HCT116 (cell line): ENCODE results near the gene LRIF1. TPM values are rescaled to one million over a fixed set of nuclear protein-coding genes. Genes with fewer than 3 reads are reported as not detected.

Source experiments
- ATAC-seq: fragments of 200-7000 bp; cut with Tn5 transposase; 2 replicates; pipeline ENCODE4 v1.9.1; 2020; ENCODE audit warnings: mild to moderate bottlenecking, moderate library complexity
- BruUV-seq: library from RNA; stranded (reverse); fragments of 400-500 nt; replicated peaks from 2 replicates; lab custom pipeline; 2021; lab: Mats Ljungman, UMichigan
- CTCF ChIA-PET: fragments of 300-600 bp; sonication (Branson Sonifier 250); formaldehyde crosslinking; loops from one replicate; lab custom pipeline; 2021; ENCODE audit warnings: antibody characterized with exemption; lab: Charles Lee
- POLR2A ChIA-PET: fragments of 300-600, 350-600 bp; sonication (Branson Sonifier 250); formaldehyde crosslinking; loops from one replicate; lab custom pipeline; 2021; ENCODE audit warnings: antibody characterized with exemption; lab: Charles Lee
- RAD21 ChIA-PET, 2 experiments: fragments of 300-600 bp; sonication (Branson Sonifier 250); formaldehyde crosslinking; loops; one replicate each; lab custom pipeline; 2023; ENCODE audit warnings: low total read pairs in 2 of 2; ENCODE audit not compliant: uncharacterized antibody in 2 of 2, unreplicated experiment in 2 of 2, low non-redundant PET in 1 of 2; lab: Charles Lee
- DNase-seq: peaks from one replicate; pipeline ENCODE4 v3.0.0-alpha.2; 2010; ENCODE audit warnings: low read depth, low spot score
- H2AFZ ChIP-seq: fragments of 200-600 bp; shearing (Covaris generic), sonication (generic); 2 replicates; pipeline ENCODE4 v1.6.1; 2017; ENCODE audit warnings: low read depth, mixed run types, mixed read lengths, antibody characterized with exemption, low read length; ENCODE audit not compliant: poor library complexity, severe bottlenecking
- H3K27ac ChIP-seq: 2 replicates; pipeline ENCODE4 v1.5.1; 2012; ENCODE audit warnings: low read depth, low read length
- H3K27me3 ChIP-seq: fragments of 200-600 bp; sonication (generic); 2 replicates; pipeline ENCODE4 v1.6.1; 2016; ENCODE audit warnings: mixed run types, low read length, mixed read lengths; ENCODE audit not compliant: insufficient read depth
- H3K36me3 ChIP-seq, 2 experiments: fragments of 200-500 bp in 1 of 2; fragments of 200-600 bp in 1 of 2; sonication (Bioruptor generic) in 1 of 2; sonication (generic) in 1 of 2; 2 replicates each; pipeline versions ENCODE4 v1.5.1 to v1.6.1; 2014 to 2016; ENCODE audit warnings: low read length in 2 of 2, inconsistent platforms in 1 of 2, mixed read lengths in 1 of 2, mixed run types in 1 of 2; ENCODE audit not compliant: insufficient read depth in 2 of 2, control insufficient read depth in 1 of 2
- H3K4me1 ChIP-seq, 2 experiments: fragments of 200-600 bp in 1 of 2; sonication (generic) in 1 of 2; 2 replicates each; pipeline versions ENCODE4 v1.5.1 to v1.6.1; 2012 to 2017; ENCODE audit warnings: low read length in 2 of 2, inconsistent platforms in 1 of 2, mild to moderate bottlenecking in 1 of 2, mixed read lengths in 1 of 2, mixed run types in 1 of 2, moderate library complexity in 1 of 2; ENCODE audit not compliant: insufficient read depth in 2 of 2, control insufficient read depth in 1 of 2
- H3K4me2 ChIP-seq: fragments of 200-600 bp; sonication (generic); 2 replicates; pipeline ENCODE4 v1.6.1; 2017; ENCODE audit warnings: mixed run types, low read length, mixed read lengths
- H3K4me3 ChIP-seq, 2 experiments: fragments of 200-600 bp in 1 of 2; sonication (generic) in 1 of 2; replicated peaks in 1 of 2; 2 replicates each; pipeline ENCODE4 v1.5.1; 2011 to 2016; ENCODE audit warnings: low read length in 2 of 2, control low read depth in 1 of 2, low read depth in 1 of 2, mild to moderate bottlenecking in 1 of 2, mixed read lengths in 1 of 2, mixed run types in 1 of 2
- H3K79me2 ChIP-seq: fragments of 200-600 bp; sonication (generic); 2 replicates; pipeline ENCODE4 v1.6.1; 2017; ENCODE audit warnings: mild to moderate bottlenecking, mixed run types, low read length, moderate library complexity, mixed read lengths; ENCODE audit not compliant: insufficient read depth
- H3K9ac ChIP-seq: fragments of 200-600 bp; sonication (generic); 2 replicates; pipeline ENCODE4 v1.6.1; 2016; ENCODE audit warnings: low read length, mixed read lengths
- H3K9me2 ChIP-seq: fragments of 200-600 bp; sonication (generic), shearing (Covaris generic); 2 replicates; pipeline ENCODE4 v1.6.1; 2017; ENCODE audit warnings: mixed run types, mild to moderate bottlenecking, moderate library complexity; ENCODE audit not compliant: insufficient read depth
- H3K9me3 ChIP-seq, 2 experiments: fragments of 200-500 bp in 1 of 2; fragments of 200-600 bp in 1 of 2; sonication (Bioruptor generic) in 1 of 2; sonication (generic) in 1 of 2; 2 replicates each; pipeline ENCODE4 v1.6.1; 2014 to 2017; ENCODE audit warnings: low read length in 2 of 2, mixed read lengths in 2 of 2, inconsistent platforms in 1 of 2, low read depth in 1 of 2, mild to moderate bottlenecking in 1 of 2, mixed run types in 1 of 2, moderate library complexity in 1 of 2; ENCODE audit not compliant: control insufficient read depth in 1 of 2, insufficient read depth in 1 of 2
- H4K20me1 ChIP-seq: fragments of 200-600 bp; sonication (generic), shearing (Covaris generic); 2 replicates; pipeline ENCODE4 v1.6.1; 2017; ENCODE audit warnings: mixed run types, mild to moderate bottlenecking, moderate library complexity; ENCODE audit not compliant: insufficient read depth
- ATF3 ChIP-seq: IDR thresholded peaks from 2 replicates; pipeline ENCODE4 v1.6.1; 2012
- CBX3 ChIP-seq: IDR thresholded peaks from 2 replicates; pipeline ENCODE4 v1.6.1; 2012; ENCODE audit warnings: low read depth
- CEBPB ChIP-seq: IDR thresholded peaks from 2 replicates; pipeline ENCODE4 v1.6.1; 2012; ENCODE audit warnings: low read depth
- EGR1 ChIP-seq: IDR thresholded peaks from 2 replicates; pipeline ENCODE4 v1.6.1; 2012; ENCODE audit warnings: low read depth
- EZH2 ChIP-seq: fragments of 200-600 bp; sonication (generic); IDR thresholded peaks from 2 replicates; pipeline ENCODE4 v1.6.1; 2017; ENCODE audit warnings: antibody characterized with exemption, mixed run types
- EZH2phosphoT487 ChIP-seq: fragments of 200-600 bp; IDR thresholded peaks from 2 replicates; pipeline ENCODE4 v1.6.1; 2018; ENCODE audit warnings: antibody characterized with exemption, borderline replicate concordance
- FOSL1 ChIP-seq: IDR thresholded peaks from 2 replicates; pipeline ENCODE4 v1.6.1; 2012; ENCODE audit warnings: low read depth
- JUND ChIP-seq: IDR thresholded peaks from 2 replicates; pipeline ENCODE4 v1.6.1; 2012
- MAX ChIP-seq: IDR thresholded peaks from 2 replicates; pipeline ENCODE4 v1.6.1; 2012
- POLR2A ChIP-seq: IDR thresholded peaks from 2 replicates; pipeline ENCODE4 v1.7.0; 2011; ENCODE audit warnings: borderline replicate concordance; ENCODE audit not compliant: insufficient read depth, insufficient read length; ENCODE audit errors: extremely low read depth
- RAD21 ChIP-seq: IDR thresholded peaks from 2 replicates; pipeline ENCODE4 v1.6.1; 2012; ENCODE audit warnings: low read depth, mild to moderate bottlenecking
- REST ChIP-seq: IDR thresholded peaks from 2 replicates; pipeline ENCODE4 v1.6.1; 2012; ENCODE audit warnings: low read depth
- SP1 ChIP-seq: IDR thresholded peaks from 2 replicates; pipeline ENCODE4 v1.6.1; 2012; ENCODE audit warnings: low read depth
- TCF7L2 ChIP-seq: IDR thresholded peaks from 2 replicates; pipeline ENCODE4 v1.7.0; 2011; ENCODE audit warnings: borderline replicate concordance, inconsistent platforms; ENCODE audit not compliant: insufficient read depth, insufficient read length; ENCODE audit errors: extremely low read depth
- YY1 ChIP-seq: IDR thresholded peaks from 2 replicates; pipeline ENCODE4 v1.6.1; 2011; ENCODE audit warnings: low read length, low read depth, moderate library complexity, mild to moderate bottlenecking; ENCODE audit not compliant: insufficient replicate concordance; ENCODE audit errors: extremely low read depth
- ZFX ChIP-seq: fragments of 450-650 bp; IDR thresholded peaks from 2 replicates; pipeline ENCODE4 v1.6.1; 2017
- intact Hi-C: fragments of 100-400 bp; cut with micrococcal nuclease; formaldehyde crosslinking; loops from 2 replicates; pipeline ENCODE4 v1.10.0; 2022
- total RNA-seq: library from RNA; stranded (reverse); gene quantifications from one replicate; pipeline ENCODE4 v1.2.1, GENCODE V29; 2021; ENCODE audit not compliant: unreplicated experiment

LRIF1 gene
- total RNA-seq, 1 experiment from 2014 or later, result 21.8 TPM

- TF ChIP-seq EZH2, result no peak
- TF ChIP-seq CBX3, result peak; percentile 45; the same call in 1 of the 2 replicates
- TF ChIP-seq YY1, result peak; percentile 86
- TF ChIP-seq ATF3, result no peak
- TF ChIP-seq MAX, result peak; percentile 77
- ChIA-PET RAD21 (no interaction called here), POLR2A (no interaction called here), CTCF (no interaction called here)
- Histone ChIP-seq H3K4me2 (peak overlapping the region; percentile 72), H3K4me3 (peak overlapping the region; percentile 65 to 66), H2AFZ (no peak overlapping the region), H3K9ac (peak overlapping the region; percentile 81), H3K79me2 (peaks cover 56% of the 10 kb centered on the region), H3K36me3 (no peaks in the 10 kb centered on the region), H4K20me1 (no peaks in the 10 kb centered on the region), H3K9me2 (no peaks in the 10 kb centered on the region), H3K27ac (peak overlapping the region; percentile 91), H3K9me3 (no peaks in the 10 kb centered on the region), H3K4me1 (peaks cover 3 to 6% of the 10 kb centered on the region in 2 experiments; a peak in 2 of 4 replicates), H3K27me3 (no peaks in the 10 kb centered on the region)
- ATAC-seq (peak; percentile 57), DNase-seq (peak; percentile 41)
- TSS peak; percentile 67 for BruUV-seq
- intact Hi-C loops, result no loop called here
These were observed 631 bp downstream of the LRIF1 start for GRCh38 chr1:110962892-110963690.

GRCh38 chr1:110961902-110962301, 1.8 kb downstream of the LRIF1 start:
- no peak overlapping the region for H3K27ac ChIP-seq
- H3K36me3 ChIP-seq, result no peaks in the 10 kb centered on the region
- H3K9me2 ChIP-seq, result no peaks in the 10 kb centered on the region
- H4K20me1 ChIP-seq, result no peaks in the 10 kb centered on the region
- no peaks in the 10 kb centered on the region for H3K27me3 ChIP-seq
- intact Hi-C loops, result no loop called here
- ATAC-seq (no peak), DNase-seq (no peak)
- H3K9me3 ChIP-seq, result no peaks in the 10 kb centered on the region
- BruUV-seq, result no TSS peak
- H3K79me2 ChIP-seq, result peaks cover 66% of the 10 kb centered on the region
- ChIA-PET RAD21 (no interaction called here), CTCF (no interaction called here), POLR2A (no interaction called here)
- no peak overlapping the region for H3K4me3 ChIP-seq
- no peak overlapping the region for H2AFZ ChIP-seq
- no peak overlapping the region for H3K4me2 ChIP-seq
- peaks cover 3 to 6% of the 10 kb centered on the region in 2 experiments; a peak in 2 of 4 replicates for H3K4me1 ChIP-seq
- H3K9ac ChIP-seq, result no peak overlapping the region
- TF ChIP-seq SP1, result no peak
- no peak for TF ChIP-seq POLR2A
- no peak for TF ChIP-seq CEBPB
- TF ChIP-seq ZFX, result no peak
- TF ChIP-seq REST, result no peak
- TF ChIP-seq FOSL1, result no peak
- TF ChIP-seq JUND, result no peak
- no peak for TF ChIP-seq TCF7L2
- no peak for TF ChIP-seq EGR1
- TF ChIP-seq RAD21, result no peak
- no peak for TF ChIP-seq EZH2phosphoT487
